ENCODE results near the gene CYFIP1. TPM values are rescaled to one million over a fixed set of nuclear protein-coding genes. Genes with fewer than 3 reads are reported as not detected.

The CYFIP1 gene
- total and polyA plus RNA-seq, 10 of the 15 experiments (the other 5 are each of a cell fraction or from before 2014, with no cell fraction given): 3.5 to 46.2 (median 28.3) TPM

DNA sequence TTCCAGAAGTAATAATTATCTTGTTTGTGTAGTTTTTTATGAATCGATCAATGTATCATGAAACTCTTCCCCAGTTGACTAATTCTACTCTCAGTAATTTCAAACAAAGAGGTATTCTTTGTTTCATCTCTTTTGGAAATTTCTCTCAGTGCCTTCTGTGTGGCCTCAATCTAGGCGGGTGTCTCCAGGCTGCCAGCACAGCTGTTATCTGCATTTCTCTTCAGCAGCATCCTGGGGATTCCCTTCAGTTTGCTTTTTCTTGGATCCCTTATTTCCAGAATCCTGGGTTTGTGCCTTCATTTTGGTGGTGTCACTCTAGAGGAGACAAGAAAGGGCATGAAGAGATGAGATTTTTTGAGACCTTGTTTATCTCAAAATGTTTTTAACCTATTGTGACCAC lies 119.0 kb downstream of the CYFIP1 start (continued):
- TF ChIP-seq, protein P1, sequence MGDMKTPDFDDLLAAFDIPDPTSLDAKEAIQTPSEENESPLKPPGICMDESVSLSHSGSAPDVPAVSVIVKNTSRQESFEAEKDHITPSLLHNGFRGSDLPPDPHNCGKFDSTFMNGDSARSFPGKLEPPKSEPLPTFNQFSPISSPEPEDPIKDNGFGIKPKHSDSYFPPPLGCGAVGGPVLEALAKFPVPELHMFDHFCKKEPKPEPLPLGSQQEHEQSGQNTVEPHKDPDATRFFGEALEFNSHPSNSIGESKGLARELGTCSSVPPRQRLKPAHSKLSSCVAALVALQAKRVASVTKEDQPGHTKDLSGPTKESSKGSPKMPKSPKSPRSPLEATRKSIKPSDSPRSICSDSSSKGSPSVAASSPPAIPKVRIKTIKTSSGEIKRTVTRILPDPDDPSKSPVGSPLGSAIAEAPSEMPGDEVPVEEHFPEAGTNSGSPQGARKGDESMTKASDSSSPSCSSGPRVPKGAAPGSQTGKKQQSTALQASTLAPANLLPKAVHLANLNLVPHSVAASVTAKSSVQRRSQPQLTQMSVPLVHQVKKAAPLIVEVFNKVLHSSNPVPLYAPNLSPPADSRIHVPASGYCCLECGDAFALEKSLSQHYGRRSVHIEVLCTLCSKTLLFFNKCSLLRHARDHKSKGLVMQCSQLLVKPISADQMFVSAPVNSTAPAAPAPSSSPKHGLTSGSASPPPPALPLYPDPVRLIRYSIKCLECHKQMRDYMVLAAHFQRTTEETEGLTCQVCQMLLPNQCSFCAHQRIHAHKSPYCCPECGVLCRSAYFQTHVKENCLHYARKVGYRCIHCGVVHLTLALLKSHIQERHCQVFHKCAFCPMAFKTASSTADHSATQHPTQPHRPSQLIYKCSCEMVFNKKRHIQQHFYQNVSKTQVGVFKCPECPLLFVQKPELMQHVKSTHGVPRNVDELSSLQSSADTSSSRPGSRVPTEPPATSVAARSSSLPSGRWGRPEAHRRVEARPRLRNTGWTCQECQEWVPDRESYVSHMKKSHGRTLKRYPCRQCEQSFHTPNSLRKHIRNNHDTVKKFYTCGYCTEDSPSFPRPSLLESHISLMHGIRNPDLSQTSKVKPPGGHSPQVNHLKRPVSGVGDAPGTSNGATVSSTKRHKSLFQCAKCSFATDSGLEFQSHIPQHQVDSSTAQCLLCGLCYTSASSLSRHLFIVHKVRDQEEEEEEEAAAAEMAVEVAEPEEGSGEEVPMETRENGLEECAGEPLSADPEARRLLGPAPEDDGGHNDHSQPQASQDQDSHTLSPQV (IDR thresholded peaks at IDR 0.05): no peak
- TF ChIP-seq BCLAF1 (IDR thresholded peaks at IDR 0.05): no peak
- no peak for TF ChIP-seq SPI1 (IDR thresholded peaks at IDR 0.05; ENCODE audit: borderline replicate concordance, insufficient read depth, low read depth, low read length)

DNA sequence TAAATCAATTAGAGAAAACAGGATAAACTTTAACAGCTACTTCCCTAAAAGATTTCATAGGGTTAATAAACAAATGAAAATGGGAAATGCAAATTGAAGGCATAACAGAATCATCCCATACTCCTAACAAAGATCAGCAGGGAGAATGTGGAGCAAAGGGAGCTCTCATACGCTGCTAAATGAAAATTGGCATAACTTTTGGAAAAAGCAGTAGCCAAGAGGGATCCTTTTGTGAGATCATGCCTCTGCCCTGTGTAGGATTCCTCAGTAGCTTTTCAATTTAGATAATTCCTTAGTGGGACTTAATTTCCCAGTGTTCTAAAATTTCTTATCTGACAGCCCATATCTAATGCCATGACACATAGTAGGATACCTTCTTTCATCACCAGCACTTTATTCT lies 123.5 kb downstream of the CYFIP1 start:
- intact Hi-C loops (cut with micrococcal nuclease; ENCODE audit: unreplicated experiment): loop anchor here (10.0 kb wide), 2 partner anchors 68 to 118 kb away; no protein-coding TSS in a partner anchor
- no peak overlapping the region for H3K27ac ChIP-seq (ENCODE audit: control insufficient read depth, insufficient read depth)
- ATAC-seq (no peak), DNase-seq (ENCODE audit: low read depth, low spot score) (no peak), FAIRE-seq (no peak)
- ChIA-PET SMC1A (ENCODE audit: uncharacterized antibody, unreplicated experiment) (interaction anchor here (0.8 to 1.2 kb wide), 3 partner anchors 8 to 16 kb away, joined by 3 to 4 read pairs (median 3); no protein-coding TSS in a partner anchor), CTCF (interaction anchor here (0.9 to 1.0 kb wide), 2 partner anchors 10 to 28 kb away, joined by 3 read pairs; no protein-coding TSS in a partner anchor), RAD21 (ENCODE audit: unreplicated experiment) (no interaction called here), POLR2A (interaction anchor here (0.7 to 1.8 kb wide), 3 partner anchors 10 to 16 kb away, joined by 3 to 5 read pairs (median 3); no protein-coding TSS in a partner anchor)
- H3K9me3 ChIP-seq (replicated peaks; ENCODE audit: control insufficient read depth, insufficient read depth, low read length): no peaks in the 10 kb centered on the region
- H4K20me1 ChIP-seq (ENCODE audit: control insufficient read depth, insufficient read depth): no peaks in the 10 kb centered on the region
- no peak overlapping the region for H3K4me3 ChIP-seq
- BruUV-seq (replicated peaks): TSS peak; percentile 11
- peaks cover 12 to 48% of the 10 kb centered on the region in 2 experiments for H3K36me3 ChIP-seq (ENCODE audit: control insufficient read depth in 2 of 2, insufficient read depth in 2 of 2, low read length in 1 of 2)
- H3K79me2 ChIP-seq (ENCODE audit: control insufficient read depth, insufficient read depth, low read length): peaks cover 3% of the 10 kb centered on the region
- in situ Hi-C loops (cut with MboI): loop anchor here (5.0 kb wide), 1 partner anchor 56 kb away; no protein-coding TSS in a partner anchor
- WGBS (ENCODE audit: insufficient coverage, insufficient replicate concordance, low lambda C conversion rate, missing lambda C conversion rate): 100% methylated on average over 1 of the region's 1 CpG
- no peaks in the 10 kb centered on the region for H3K27me3 ChIP-seq (replicated peaks in 1 of 2; ENCODE audit: control insufficient read depth in 2 of 2, insufficient read depth in 2 of 2, low read length in 1 of 2)
- H3K9ac ChIP-seq (ENCODE audit: control insufficient read depth, insufficient read depth, low read length): no peak overlapping the region
- no peaks in the 10 kb centered on the region for H3K4me1 ChIP-seq (ENCODE audit: control insufficient read depth, insufficient read depth, low read length)
- H2AFZ ChIP-seq (ENCODE audit: control insufficient read depth, low read depth, low read length): no peak overlapping the region
- no peak overlapping the region for H3K4me2 ChIP-seq (ENCODE audit: control insufficient read depth, insufficient read depth)
- TF ChIP-seq FOXM1 (IDR thresholded peaks at IDR 0.05; ENCODE audit: low read depth, low read length) (no peak), PML (IDR thresholded peaks at IDR 0.05; ENCODE audit: low read length) (no peak), IKZF2 (IDR thresholded peaks at IDR 0.05) (no peak), EZH2 (IDR thresholded peaks at IDR 0.05; ENCODE audit: borderline replicate concordance, control insufficient read depth, low read depth, low read length) (no peak), PBX3 (IDR thresholded peaks at IDR 0.05; ENCODE audit: insufficient replicate concordance, low read depth, low read length) (no peak), NFXL1 (IDR thresholded peaks at IDR 0.05; ENCODE audit: borderline replicate concordance) (no peak), SUPT20H (IDR thresholded peaks at IDR 0.05; ENCODE audit: borderline replicate concordance, control insufficient read depth, low read depth, low read length) (no peak), MEF2B (IDR thresholded peaks at IDR 0.05; ENCODE audit: partially characterized antibody, poor library complexity, severe bottlenecking) (no peak)
- TF ChIP-seq, protein P2, sequence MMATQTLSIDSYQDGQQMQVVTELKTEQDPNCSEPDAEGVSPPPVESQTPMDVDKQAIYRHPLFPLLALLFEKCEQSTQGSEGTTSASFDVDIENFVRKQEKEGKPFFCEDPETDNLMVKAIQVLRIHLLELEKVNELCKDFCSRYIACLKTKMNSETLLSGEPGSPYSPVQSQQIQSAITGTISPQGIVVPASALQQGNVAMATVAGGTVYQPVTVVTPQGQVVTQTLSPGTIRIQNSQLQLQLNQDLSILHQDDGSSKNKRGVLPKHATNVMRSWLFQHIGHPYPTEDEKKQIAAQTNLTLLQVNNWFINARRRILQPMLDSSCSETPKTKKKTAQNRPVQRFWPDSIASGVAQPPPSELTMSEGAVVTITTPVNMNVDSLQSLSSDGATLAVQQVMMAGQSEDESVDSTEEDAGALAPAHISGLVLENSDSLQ (IDR thresholded peaks at IDR 0.05): no peak

Measured in GM12878 (cell line).